Measurements from ENCODE around the gene OVCH1. TPM values are rescaled to one million over a fixed set of nuclear protein-coding genes. Genes with fewer than 3 reads are reported as not detected.

OVCH1 gene
- total and polyA plus RNA-seq, 9 of the 15 experiments (the other 6 are each of a cell fraction or from before 2014, with no cell fraction given) = not detected

DNA sequence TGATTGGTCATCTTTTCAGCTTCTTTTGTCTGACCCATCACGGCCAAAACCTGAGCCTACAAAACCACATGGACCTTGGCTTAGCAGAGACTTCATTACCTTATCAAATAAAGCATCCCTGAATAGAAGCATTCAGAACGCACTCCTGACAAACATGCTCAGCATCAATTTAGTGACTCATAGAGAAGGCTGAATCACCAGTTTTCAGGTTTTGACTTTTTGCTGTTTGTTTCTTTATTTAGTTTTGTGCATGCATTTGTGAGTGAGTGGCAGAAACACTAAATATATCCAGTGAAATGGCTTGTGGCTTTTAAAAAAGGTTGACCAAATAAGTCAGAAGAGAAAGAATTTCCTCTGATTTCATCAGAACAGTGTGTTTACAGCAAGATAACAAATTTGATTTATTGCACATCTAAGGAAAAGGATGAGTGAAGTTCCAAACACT, 19.0 kb upstream of the OVCH1 start (continued):
- TF ChIP-seq, protein P1, sequence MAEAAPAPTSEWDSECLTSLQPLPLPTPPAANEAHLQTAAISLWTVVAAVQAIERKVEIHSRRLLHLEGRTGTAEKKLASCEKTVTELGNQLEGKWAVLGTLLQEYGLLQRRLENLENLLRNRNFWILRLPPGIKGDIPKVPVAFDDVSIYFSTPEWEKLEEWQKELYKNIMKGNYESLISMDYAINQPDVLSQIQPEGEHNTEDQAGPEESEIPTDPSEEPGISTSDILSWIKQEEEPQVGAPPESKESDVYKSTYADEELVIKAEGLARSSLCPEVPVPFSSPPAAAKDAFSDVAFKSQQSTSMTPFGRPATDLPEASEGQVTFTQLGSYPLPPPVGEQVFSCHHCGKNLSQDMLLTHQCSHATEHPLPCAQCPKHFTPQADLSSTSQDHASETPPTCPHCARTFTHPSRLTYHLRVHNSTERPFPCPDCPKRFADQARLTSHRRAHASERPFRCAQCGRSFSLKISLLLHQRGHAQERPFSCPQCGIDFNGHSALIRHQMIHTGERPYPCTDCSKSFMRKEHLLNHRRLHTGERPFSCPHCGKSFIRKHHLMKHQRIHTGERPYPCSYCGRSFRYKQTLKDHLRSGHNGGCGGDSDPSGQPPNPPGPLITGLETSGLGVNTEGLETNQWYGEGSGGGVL (CRISPR knock-in tag; IDR thresholded peaks at IDR 0.05) = no peak
- TF ChIP-seq ZNF133 (CRISPR knock-in tag; IDR thresholded peaks at IDR 0.05) = no peak
- no peak for TF ChIP-seq ZNF41 (CRISPR knock-in tag; conservative IDR thresholded peaks at IDR 0.05)
- no peak for TF ChIP-seq SAP30 (IDR thresholded peaks at IDR 0.05; ENCODE audit: borderline replicate concordance, insufficient read depth, low read depth, low read length, poor library complexity, severe bottlenecking)
- TF ChIP-seq SOX6 (IDR thresholded peaks at IDR 0.05) = no peak
- TF ChIP-seq BMI1 (IDR thresholded peaks at IDR 0.05; ENCODE audit: low read length) = no peak
- TF ChIP-seq MEIS2 (IDR thresholded peaks at IDR 0.05; ENCODE audit: partially characterized antibody) = peak; percentile 73
- TF ChIP-seq NR3C1 (CRISPR knock-in tag; IDR thresholded peaks at IDR 0.05) = no peak
- TF ChIP-seq ATF4 (CRISPR knock-in tag; IDR thresholded peaks at IDR 0.05) = peak; percentile 78
- TF ChIP-seq PKNOX1 (IDR thresholded peaks at IDR 0.05) = peak; percentile 55; the same call in 1 of the 2 replicates
- no peak for TF ChIP-seq NCOA4 (IDR thresholded peaks at IDR 0.05; ENCODE audit: partially characterized antibody)
- TF ChIP-seq, protein P2, sequence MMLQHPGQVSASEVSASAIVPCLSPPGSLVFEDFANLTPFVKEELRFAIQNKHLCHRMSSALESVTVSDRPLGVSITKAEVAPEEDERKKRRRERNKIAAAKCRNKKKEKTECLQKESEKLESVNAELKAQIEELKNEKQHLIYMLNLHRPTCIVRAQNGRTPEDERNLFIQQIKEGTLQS (IDR thresholded peaks at IDR 0.05) = peak; percentile 15; the same call in 1 of the 2 replicates
- TF ChIP-seq, protein P2 (CRISPR knock-in tag; conservative IDR thresholded peaks at IDR 0.05) = no peak

Measured in K562 (cell line).